Mesendoderm (in vitro differentiated cells): ENCODE measurements around the gene QPCTL. TPM values are rescaled to one million over a fixed set of nuclear protein-coding genes. Genes with fewer than 3 reads are reported as not detected.

ENCODE experiments used
- DNase-seq: peaks from one replicate; pipeline ENCODE4 v3.0.0; 2013
- H2AK5ac ChIP-seq: 2 replicates; pipeline ENCODE4 v1.6.1; 2013; ENCODE audit warnings: low read length, inconsistent platforms
- H2BK120ac ChIP-seq: 2 replicates; pipeline ENCODE4 v1.6.1; 2013; ENCODE audit warnings: low read depth, mild to moderate bottlenecking, low read length, moderate library complexity, mixed read lengths
- H2BK15ac ChIP-seq: replicated peaks from 2 replicates; pipeline ENCODE4 v1.6.1; 2013; ENCODE audit warnings: low read depth, mild to moderate bottlenecking, moderate library complexity
- H2BK5ac ChIP-seq: 2 replicates; pipeline ENCODE4 v1.6.1; 2013; ENCODE audit warnings: low read length, inconsistent platforms
- H3K18ac ChIP-seq: 2 replicates; pipeline ENCODE4 v1.6.1; 2013; ENCODE audit warnings: mild to moderate bottlenecking, low read length, mixed read lengths
- H3K23ac ChIP-seq: one replicate; pipeline ENCODE4 v1.6.1; 2013; ENCODE audit warnings: low read length
- H3K27ac ChIP-seq: 2 replicates; pipeline ENCODE4 v1.5.1; 2013; ENCODE audit warnings: low read depth, mild to moderate bottlenecking, inconsistent platforms, low read length, moderate library complexity
- H3K27me3 ChIP-seq: 2 replicates; pipeline ENCODE4 v1.6.1; 2013; ENCODE audit warnings: low read length, control low read depth, mild to moderate bottlenecking, inconsistent platforms; ENCODE audit not compliant: insufficient read depth, poor library complexity
- H3K36me3 ChIP-seq: 2 replicates; pipeline ENCODE4 v1.6.1; 2013; ENCODE audit warnings: low read length, inconsistent platforms; ENCODE audit not compliant: control insufficient read depth, insufficient read depth
- H3K4ac ChIP-seq: one replicate; pipeline ENCODE4 v1.6.1; 2013; ENCODE audit warnings: low read depth, mild to moderate bottlenecking, low read length, moderate library complexity
- H3K4me1 ChIP-seq: 2 replicates; pipeline ENCODE4 v1.6.1; 2013; ENCODE audit warnings: low read depth, low read length, inconsistent platforms; ENCODE audit not compliant: control insufficient read depth
- H3K4me2 ChIP-seq: 2 replicates; pipeline ENCODE4 v1.6.1; 2013; ENCODE audit warnings: low read length
- H3K4me3 ChIP-seq: 2 replicates; pipeline ENCODE4 v1.5.1; 2013; ENCODE audit warnings: mild to moderate bottlenecking, low read length
- H3K56ac ChIP-seq: one replicate; pipeline ENCODE4 v1.6.1; 2013; ENCODE audit warnings: low read length
- H3K79me1 ChIP-seq: 2 replicates; pipeline ENCODE4 v1.6.1; 2013; ENCODE audit warnings: low read length, inconsistent platforms
- H3K79me2 ChIP-seq: 2 replicates; pipeline ENCODE4 v1.6.1; 2013; ENCODE audit warnings: mild to moderate bottlenecking, low read length; ENCODE audit not compliant: control insufficient read depth, insufficient read depth
- H3K9ac ChIP-seq: 2 replicates; pipeline ENCODE4 v1.6.1; 2013; ENCODE audit warnings: low read length, inconsistent platforms
- H4K5ac ChIP-seq: one replicate; pipeline ENCODE4 v1.6.1; 2013; ENCODE audit warnings: low read length
- H4K8ac ChIP-seq: one replicate; pipeline ENCODE4 v1.6.1; 2013; ENCODE audit warnings: low read depth, mild to moderate bottlenecking, control low read depth, low read length, moderate library complexity
- WGBS: extraction: QIAGEN DNeasy Blood & Tissue Kit; methylation state at CpG from one replicate; pipeline ENCODE4 v1.1.7; 2013; ENCODE audit warnings: low lambda C conversion rate, missing lambda C conversion rate; ENCODE audit not compliant: insufficient coverage; ENCODE audit errors: extremely low coverage; 5-methylcytosine and 5-hydroxymethylcytosine counted together
- polyA plus RNA-seq, 2 experiments: library from polyadenylated mRNA; stranded (reverse); fragments of 200-250 nt; gene quantifications; one replicate each; pipeline ENCODE4 v1.2.3, GENCODE V29; 2013

The QPCTL gene
- polyA plus RNA-seq (2013, experiment 1 of 2), result 9.4 TPM
- 9.6 TPM for polyA plus RNA-seq (2013, experiment 2 of 2)

GRCh38 chr19:45692187-45693105 lies at the start of gene QPCTL:
Gene QPCTL, plus strand, starts transcription at chr19:45692666. Its CDS starts 38 bp downstream, at chr19:45692704.
- no peak within 1 kb of the TSS for H2BK120ac ChIP-seq
- H2AK5ac ChIP-seq, result no peak within 1 kb of the TSS
- H2BK5ac ChIP-seq, result peak within 1 kb of the TSS; percentile 43
- peak within 1 kb of the TSS; percentile 8 for H3K18ac ChIP-seq
- peak within 1 kb of the TSS; percentile 77 for H3K27ac ChIP-seq
- no peak within 1 kb of the TSS for H2BK15ac ChIP-seq
- peaks cover 5% of the 10 kb centered on the region for H3K36me3 ChIP-seq
- H3K56ac ChIP-seq, result peak within 1 kb of the TSS; percentile 93
- no peaks in the 10 kb centered on the region for H3K4me1 ChIP-seq
- peak within 1 kb of the TSS; percentile 94 for H3K9ac ChIP-seq
- no peaks in the 10 kb centered on the region for H3K27me3 ChIP-seq
- DNase-seq, result peak; percentile 100
- no peak within 1 kb of the TSS for H4K8ac ChIP-seq
- H3K4me2 ChIP-seq, result peak within 1 kb of the TSS; percentile 85
- H3K79me1 ChIP-seq, result peaks cover 12% of the 10 kb centered on the region
- peak within 1 kb of the TSS; percentile 70 for H3K4ac ChIP-seq
- H3K4me3 ChIP-seq, result peak within 1 kb of the TSS; percentile 94
- no peak within 1 kb of the TSS for H3K23ac ChIP-seq
- H4K5ac ChIP-seq, result no peak within 1 kb of the TSS
- WGBS, result no CpG with 5 or more reads among the region's 70 CpGs
- H3K79me2 ChIP-seq, result peaks cover 12% of the 10 kb centered on the region

GRCh38 chr19:45643024-45643926 lies 49.2 kb upstream of the QPCTL start:
- H3K9ac ChIP-seq, result peak overlapping the region; percentile 73
- no peak overlapping the region for H3K27ac ChIP-seq
- H3K23ac ChIP-seq, result no peak overlapping the region
- no peak overlapping the region for H3K4ac ChIP-seq
- DNase-seq, result peak; percentile 91
- peak overlapping the region; percentile 96 for H3K4me2 ChIP-seq
- H4K8ac ChIP-seq, result no peak overlapping the region
- no peak overlapping the region for H4K5ac ChIP-seq
- no peaks in the 10 kb centered on the region for H3K36me3 ChIP-seq
- no peaks in the 10 kb centered on the region for H3K27me3 ChIP-seq
- H2AK5ac ChIP-seq, result no peak overlapping the region
- no peak overlapping the region for H2BK120ac ChIP-seq
- no peak overlapping the region for H3K18ac ChIP-seq
- H3K4me3 ChIP-seq, result peak overlapping the region; percentile 55
- no peaks in the 10 kb centered on the region for H3K79me2 ChIP-seq
- no peak overlapping the region for H2BK5ac ChIP-seq
- no peaks in the 10 kb centered on the region for H3K79me1 ChIP-seq
- WGBS, result no CpG with 5 or more reads among the region's 39 CpGs
- H3K4me1 ChIP-seq, result peaks cover 6% of the 10 kb centered on the region
- peak overlapping the region; percentile 82 for H3K56ac ChIP-seq
- no peak overlapping the region for H2BK15ac ChIP-seq

- Histone ChIP-seq H3K27me3 (no peaks in the 10 kb centered on the region), H2BK120ac (no peak overlapping the region), H3K18ac (no peak overlapping the region), H4K8ac (no peak overlapping the region), H3K23ac (peak overlapping the region; percentile 80), H3K27ac (no peak overlapping the region), H3K9ac (peak overlapping the region; percentile 57), H3K56ac (peak overlapping the region; percentile 80), H3K4me1 (peaks cover 6% of the 10 kb centered on the region), H3K79me2 (no peaks in the 10 kb centered on the region), H2BK15ac (no peak overlapping the region), H2AK5ac (no peak overlapping the region), H4K5ac (no peak overlapping the region), H2BK5ac (no peak overlapping the region), H3K4ac (no peak overlapping the region), H3K4me3 (no peak overlapping the region), H3K79me1 (no peaks in the 10 kb centered on the region), H3K4me2 (peak overlapping the region; percentile 42), H3K36me3 (no peaks in the 10 kb centered on the region)
- no CpG with 5 or more reads among the region's 14 CpGs for WGBS
- DNase-seq, result peak; percentile 23
Measured at GRCh38 chr19:45643927-45644771, 48.3 kb upstream of the QPCTL start.

- H3K27me3 ChIP-seq, result no peaks in the 10 kb centered on the region
- no peak overlapping the region for H3K4me2 ChIP-seq
- no peak overlapping the region for H3K4me3 ChIP-seq
- H3K79me1 ChIP-seq, result no peaks in the 10 kb centered on the region
- H2BK120ac ChIP-seq, result no peak overlapping the region
- H3K9ac ChIP-seq, result no peak overlapping the region
- no peak overlapping the region for H2BK5ac ChIP-seq
- H3K56ac ChIP-seq, result no peak overlapping the region
- H3K36me3 ChIP-seq, result no peaks in the 10 kb centered on the region
- H3K27ac ChIP-seq, result no peak overlapping the region
- peaks cover 6% of the 10 kb centered on the region for H3K4me1 ChIP-seq
- H2AK5ac ChIP-seq, result no peak overlapping the region
- no peak overlapping the region for H3K18ac ChIP-seq
- no peak overlapping the region for H4K8ac ChIP-seq
- H3K23ac ChIP-seq, result no peak overlapping the region
- no CpG with 5 or more reads among the region's 35 CpGs for WGBS
- H3K4ac ChIP-seq, result no peak overlapping the region
- H2BK15ac ChIP-seq, result no peak overlapping the region
- no peaks in the 10 kb centered on the region for H3K79me2 ChIP-seq
- no peak for DNase-seq
- H4K5ac ChIP-seq, result no peak overlapping the region
Measured at GRCh38 chr19:45645068-45645630, 47.3 kb upstream of the QPCTL start.
